ENCODE results near the gene S100A11.

S100A11 gene

DNA sequence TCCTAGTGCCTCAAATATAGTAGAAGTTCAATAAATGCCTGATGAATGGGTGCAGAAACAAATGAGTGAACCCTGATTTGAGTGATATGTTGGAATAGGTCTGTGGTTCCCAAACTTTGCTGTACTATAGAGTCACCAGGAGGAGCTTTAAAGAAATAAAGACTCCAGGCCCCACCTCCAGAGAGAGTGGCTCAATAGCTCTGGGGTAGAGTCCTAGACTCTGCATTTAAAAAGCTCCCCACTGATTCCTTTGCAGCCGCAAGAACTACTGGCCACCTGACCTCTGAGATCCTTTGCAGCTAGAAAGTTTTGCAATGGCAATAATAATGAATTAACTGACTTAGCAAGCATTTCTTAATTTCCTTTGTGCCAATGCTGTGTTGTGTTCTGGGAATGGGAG is 31.1 kb upstream of the S100A11 start:
- TF ChIP-seq, protein P1, sequence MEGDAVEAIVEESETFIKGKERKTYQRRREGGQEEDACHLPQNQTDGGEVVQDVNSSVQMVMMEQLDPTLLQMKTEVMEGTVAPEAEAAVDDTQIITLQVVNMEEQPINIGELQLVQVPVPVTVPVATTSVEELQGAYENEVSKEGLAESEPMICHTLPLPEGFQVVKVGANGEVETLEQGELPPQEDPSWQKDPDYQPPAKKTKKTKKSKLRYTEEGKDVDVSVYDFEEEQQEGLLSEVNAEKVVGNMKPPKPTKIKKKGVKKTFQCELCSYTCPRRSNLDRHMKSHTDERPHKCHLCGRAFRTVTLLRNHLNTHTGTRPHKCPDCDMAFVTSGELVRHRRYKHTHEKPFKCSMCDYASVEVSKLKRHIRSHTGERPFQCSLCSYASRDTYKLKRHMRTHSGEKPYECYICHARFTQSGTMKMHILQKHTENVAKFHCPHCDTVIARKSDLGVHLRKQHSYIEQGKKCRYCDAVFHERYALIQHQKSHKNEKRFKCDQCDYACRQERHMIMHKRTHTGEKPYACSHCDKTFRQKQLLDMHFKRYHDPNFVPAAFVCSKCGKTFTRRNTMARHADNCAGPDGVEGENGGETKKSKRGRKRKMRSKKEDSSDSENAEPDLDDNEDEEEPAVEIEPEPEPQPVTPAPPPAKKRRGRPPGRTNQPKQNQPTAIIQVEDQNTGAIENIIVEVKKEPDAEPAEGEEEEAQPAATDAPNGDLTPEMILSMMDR (IDR thresholded peaks at IDR 0.05; ENCODE audit: low read depth, low read length), result no peak
- no peak for DNase-seq (ENCODE audit: low read depth in 2 of 2)
- no peak overlapping the region for H3K4me3 ChIP-seq (replicated peaks in 1 of 2; ENCODE audit: low read depth in 2 of 2, low read length in 2 of 2)

DNA sequence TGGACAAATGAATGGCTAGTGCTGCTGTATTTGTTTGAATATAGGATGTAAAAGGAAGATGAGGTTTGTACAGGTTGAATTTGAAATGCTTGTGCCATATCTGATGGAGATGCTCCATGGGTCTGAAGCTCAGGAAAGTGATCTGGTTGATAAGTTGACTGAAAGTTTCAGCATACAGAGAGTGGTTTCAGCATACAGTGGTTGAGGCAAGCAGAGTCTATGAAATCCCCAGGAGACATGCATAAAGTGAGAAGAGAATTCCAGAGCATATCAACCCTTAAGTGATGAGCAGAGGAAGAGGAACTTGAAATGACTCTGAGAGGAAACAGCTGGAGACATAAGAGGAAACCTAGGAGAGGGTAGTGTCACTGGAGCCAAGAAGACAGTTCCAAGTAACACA is 30.3 kb upstream of the S100A11 start:
- H3K4me3 ChIP-seq (replicated peaks in 1 of 2; ENCODE audit: low read depth in 2 of 2, low read length in 2 of 2), result no peak overlapping the region
- DNase-seq (ENCODE audit: low read depth in 2 of 2), result no peak
- TF ChIP-seq, protein P1 (IDR thresholded peaks at IDR 0.05; ENCODE audit: low read depth, low read length), result no peak

DNA sequence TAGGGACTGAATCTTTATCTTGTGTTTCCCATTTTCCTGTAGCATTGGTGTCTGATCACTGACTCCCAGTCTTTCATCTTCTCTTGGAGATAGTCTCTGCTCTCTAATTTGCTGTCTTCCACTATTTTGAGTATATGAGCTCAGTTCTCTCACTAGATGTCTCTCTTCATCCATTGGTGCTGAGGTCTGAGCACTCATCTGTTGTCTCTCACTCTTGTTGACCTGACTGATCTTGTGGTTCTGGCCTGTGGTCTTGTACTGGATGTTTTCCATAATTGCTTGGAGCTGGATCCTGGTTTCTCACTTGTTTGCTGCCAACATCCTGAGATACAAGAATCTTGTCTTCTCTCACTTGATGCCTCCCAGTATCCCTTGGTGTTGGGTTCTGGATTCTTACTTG is 25.1 kb upstream of the S100A11 start:
- TF ChIP-seq, protein P1 (IDR thresholded peaks at IDR 0.05; ENCODE audit: low read depth, low read length), result no peak
- DNase-seq (ENCODE audit: low read depth in 2 of 2), result no peak
- H3K4me3 ChIP-seq (replicated peaks in 1 of 2; ENCODE audit: low read depth in 2 of 2, low read length in 2 of 2), result no peak overlapping the region

GRCh38 chr1:152053375-152053774 is 16.6 kb upstream of the S100A11 start:
- no peak overlapping the region for H3K4me3 ChIP-seq (replicated peaks in 1 of 2; ENCODE audit: low read depth in 2 of 2, low read length in 2 of 2)
- DNase-seq (ENCODE audit: low read depth in 2 of 2), result no peak
- TF ChIP-seq, protein P1 (IDR thresholded peaks at IDR 0.05; ENCODE audit: low read depth, low read length), result no peak

DNA sequence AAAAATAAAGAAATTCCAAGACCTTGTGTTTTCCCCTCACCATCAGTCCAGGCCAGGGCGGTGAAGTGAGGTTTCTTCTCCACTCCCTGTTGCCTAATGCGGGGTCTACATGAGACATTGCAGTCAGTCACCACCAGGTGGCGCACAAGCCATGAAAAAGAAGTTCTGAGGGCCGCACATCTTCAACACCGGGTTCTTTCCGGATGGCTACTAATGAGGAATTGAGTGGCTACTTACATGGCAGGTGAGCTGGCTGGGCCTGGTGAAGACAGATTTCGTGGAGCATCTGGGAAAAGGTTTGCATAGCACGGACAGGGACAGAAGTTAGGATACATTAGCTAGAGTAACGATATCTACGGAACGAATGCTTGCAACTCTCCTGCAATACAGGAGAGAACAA is 15.8 kb upstream of the S100A11 start:
- TF ChIP-seq, protein P1 (IDR thresholded peaks at IDR 0.05; ENCODE audit: low read depth, low read length), result peak; percentile 81
- peak; percentile 83 to 88 for DNase-seq (ENCODE audit: low read depth in 2 of 2)
- H3K4me3 ChIP-seq (replicated peaks in 1 of 2; ENCODE audit: low read depth in 2 of 2, low read length in 2 of 2), result no peak overlapping the region

DNA sequence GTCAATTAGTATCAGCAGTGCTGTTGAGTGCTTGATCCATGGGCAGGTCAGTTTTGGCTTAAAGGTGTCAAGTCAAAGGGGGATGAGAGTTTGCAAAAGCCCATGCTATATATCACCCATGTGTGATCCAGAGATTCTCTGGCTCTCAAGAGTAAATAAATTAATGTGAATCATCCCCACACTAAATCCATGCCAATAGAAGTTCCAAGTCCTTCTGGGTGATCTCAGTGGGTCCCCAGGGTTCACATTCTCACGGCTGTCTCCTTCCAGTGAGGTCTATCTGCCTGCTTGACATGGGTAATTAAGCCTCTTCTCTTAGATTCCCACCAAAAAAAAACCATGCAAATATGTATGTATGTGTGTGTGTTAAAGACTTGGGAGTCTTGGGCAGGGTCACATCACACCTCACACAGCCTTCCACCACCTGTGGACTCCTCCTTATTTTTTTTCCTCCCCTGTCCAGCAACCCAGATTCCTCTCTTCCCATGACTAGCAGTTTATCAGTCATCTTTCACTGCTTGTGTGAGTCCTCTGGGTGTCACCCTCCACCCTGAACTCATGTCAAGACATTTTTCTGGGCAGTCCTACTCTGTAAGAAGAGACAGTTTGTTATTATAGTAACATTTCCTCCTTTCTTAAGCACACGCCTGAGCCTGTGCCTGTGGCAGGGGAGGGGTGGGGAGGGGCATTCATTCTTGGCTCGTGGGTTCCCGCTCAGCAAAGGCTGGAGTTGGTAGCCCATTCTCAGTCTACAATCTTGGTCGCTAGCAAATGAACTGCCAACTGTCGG is 14.3 kb upstream of the S100A11 start:
- H3K4me3 ChIP-seq (replicated peaks in 1 of 2; ENCODE audit: low read depth in 2 of 2, low read length in 2 of 2), result no peak overlapping the region

More for the DNA sequence above, 14.3 kb upstream of the S100A11 start:
- TF ChIP-seq, protein P1 (IDR thresholded peaks at IDR 0.05; ENCODE audit: low read depth, low read length), result no peak
- DNase-seq (ENCODE audit: low read depth in 2 of 2), result peak; percentile 6 to 56

All from cardiac fibroblast (primary cell).